IPS-20b (cell line): ENCODE results near the gene ZDHHC4.

Experiments
- H3K27ac ChIP-seq: one replicate; pipeline ENCODE4 v1.5.1; 2013; ENCODE audit warnings: low read length
- H3K27me3 ChIP-seq: 2 replicates; pipeline ENCODE4 v1.6.1; 2013; ENCODE audit warnings: mild to moderate bottlenecking, low read length, inconsistent platforms; ENCODE audit not compliant: insufficient read depth
- H3K36me3 ChIP-seq: 2 replicates; pipeline ENCODE4 v1.6.1; 2013; ENCODE audit warnings: low read depth, mild to moderate bottlenecking, inconsistent platforms, low read length, moderate library complexity; ENCODE audit not compliant: insufficient read depth
- H3K4me1 ChIP-seq: 2 replicates; pipeline ENCODE4 v1.6.1; 2013; ENCODE audit warnings: mild to moderate bottlenecking, control low read depth, inconsistent platforms, low read length, moderate library complexity; ENCODE audit not compliant: insufficient read depth
- H3K4me3 ChIP-seq: 2 replicates; pipeline ENCODE4 v1.5.1; 2013; ENCODE audit warnings: mild to moderate bottlenecking, low read length, inconsistent platforms
- H3K9ac ChIP-seq: 2 replicates; pipeline ENCODE4 v1.6.1; 2013; ENCODE audit warnings: low read depth, mild to moderate bottlenecking, inconsistent platforms, low read length, moderate library complexity
- H3K9me3 ChIP-seq: 2 replicates; pipeline ENCODE4 v1.6.1; 2013; ENCODE audit warnings: mild to moderate bottlenecking, low read depth, low read length, inconsistent platforms; ENCODE audit not compliant: insufficient read depth

The ZDHHC4 gene

DNA sequence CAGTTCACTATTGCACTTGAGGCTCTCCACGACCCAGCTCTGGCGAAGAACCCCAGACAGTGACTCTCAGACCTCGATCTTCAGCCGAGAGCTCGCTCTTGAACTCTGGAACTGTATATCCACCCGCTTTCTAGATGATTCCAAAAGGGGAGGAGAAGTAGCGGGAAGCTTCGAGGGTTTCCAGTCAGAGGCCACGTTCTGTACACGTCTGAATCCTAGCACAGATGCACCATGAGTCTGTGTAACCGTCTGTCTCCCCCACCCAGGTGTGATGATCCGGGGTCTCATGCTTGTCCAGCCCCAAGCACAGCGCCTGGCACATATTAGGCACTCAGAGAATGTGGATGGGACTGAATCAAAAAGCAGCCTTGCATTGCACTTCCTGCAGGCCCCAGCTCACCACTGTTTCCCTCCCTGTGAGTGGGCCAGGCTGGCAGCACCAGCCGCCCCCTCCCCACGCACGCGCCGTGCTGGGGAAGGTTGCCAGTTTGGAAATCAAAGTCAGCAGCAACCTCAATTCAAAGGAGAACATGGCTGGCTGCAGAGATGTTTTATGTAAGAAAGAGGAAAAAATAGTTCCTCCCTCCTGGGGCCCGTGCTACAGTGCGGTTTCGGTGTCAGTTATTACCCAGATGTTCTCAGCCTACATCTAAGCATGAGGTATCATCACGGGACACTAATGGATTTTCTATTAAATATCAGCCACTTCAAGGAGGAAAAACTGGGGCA is 31.7 kb upstream of the ZDHHC4 start:
- no peaks in the 10 kb centered on the region for H3K27me3 ChIP-seq
- no peak overlapping the region for H3K27ac ChIP-seq
- no peaks in the 10 kb centered on the region for H3K4me1 ChIP-seq
- no peak overlapping the region for H3K9ac ChIP-seq
- no peaks in the 10 kb centered on the region for H3K36me3 ChIP-seq
- H3K4me3 ChIP-seq: no peak overlapping the region
- H3K9me3 ChIP-seq: no peaks in the 10 kb centered on the region

DNA sequence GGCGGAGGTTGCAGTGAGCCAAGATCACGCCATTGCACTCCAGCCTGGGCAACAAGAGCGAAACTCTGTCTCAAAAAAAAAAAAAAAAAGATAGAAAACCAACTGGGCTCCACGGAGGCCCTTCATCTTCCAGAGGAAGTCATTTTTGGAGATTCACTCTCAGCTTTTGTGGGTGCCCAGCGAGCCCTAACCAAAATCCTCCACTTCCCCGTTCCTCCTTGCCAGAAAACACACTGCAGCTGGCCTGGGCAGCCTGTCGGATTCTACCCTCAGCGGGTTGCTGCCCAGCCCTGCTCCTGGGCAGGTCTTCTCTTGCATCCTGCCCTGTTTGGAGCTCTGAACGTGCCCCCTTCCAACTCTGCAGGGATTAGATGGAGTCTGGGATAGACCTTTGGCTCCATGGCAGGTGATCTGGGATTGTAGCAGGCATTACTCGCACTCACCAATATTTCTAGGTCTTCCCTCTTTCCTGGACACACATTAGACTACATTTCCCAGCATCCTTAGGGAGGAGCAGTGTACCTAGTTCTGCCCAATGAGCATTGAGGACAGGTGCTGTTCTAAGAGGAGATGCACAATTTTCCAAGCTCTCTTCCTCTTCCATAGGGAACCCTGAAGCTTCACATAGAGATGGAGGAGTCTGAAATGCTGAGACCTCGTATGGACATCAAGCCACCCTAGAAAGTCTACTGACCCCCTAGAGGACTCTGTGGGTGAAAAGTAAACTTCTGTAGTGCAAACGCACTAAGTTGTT is 30.6 kb upstream of the ZDHHC4 start:
- no peak overlapping the region for H3K4me3 ChIP-seq
- no peak overlapping the region for H3K27ac ChIP-seq
- H3K36me3 ChIP-seq: no peaks in the 10 kb centered on the region

DNA sequence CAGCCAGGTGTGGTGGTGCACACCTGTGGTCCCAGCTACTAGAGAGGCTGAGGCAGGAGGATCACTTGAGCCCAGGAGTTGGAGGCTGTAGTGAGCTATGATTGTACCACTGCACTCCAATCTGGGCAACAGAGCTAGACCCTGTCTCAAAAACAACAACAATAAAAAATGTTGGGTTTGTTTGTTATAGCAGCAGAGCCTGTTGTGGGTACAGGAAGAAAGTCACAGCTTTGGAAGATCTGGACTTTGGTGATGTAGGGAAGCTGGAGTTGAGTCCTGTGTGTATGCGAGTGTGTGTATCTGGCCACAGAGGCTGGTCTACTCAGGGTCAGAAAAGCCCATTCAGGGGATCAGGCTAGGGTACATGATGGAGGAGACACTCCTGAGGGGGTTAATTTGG is 29.9 kb upstream of the ZDHHC4 start:
- H3K9me3 ChIP-seq: no peaks in the 10 kb centered on the region
- no peak overlapping the region for H3K4me3 ChIP-seq
- H3K27ac ChIP-seq: no peak overlapping the region
- H3K4me1 ChIP-seq: no peaks in the 10 kb centered on the region
- H3K27me3 ChIP-seq: no peaks in the 10 kb centered on the region
- H3K36me3 ChIP-seq: no peaks in the 10 kb centered on the region
- H3K9ac ChIP-seq: no peak overlapping the region

More for the DNA sequence above, 30.6 kb upstream of the ZDHHC4 start:
- Histone ChIP-seq H3K4me1 (no peaks in the 10 kb centered on the region), H3K9ac (no peak overlapping the region), H3K9me3 (no peaks in the 10 kb centered on the region), H3K27me3 (no peaks in the 10 kb centered on the region)

DNA sequence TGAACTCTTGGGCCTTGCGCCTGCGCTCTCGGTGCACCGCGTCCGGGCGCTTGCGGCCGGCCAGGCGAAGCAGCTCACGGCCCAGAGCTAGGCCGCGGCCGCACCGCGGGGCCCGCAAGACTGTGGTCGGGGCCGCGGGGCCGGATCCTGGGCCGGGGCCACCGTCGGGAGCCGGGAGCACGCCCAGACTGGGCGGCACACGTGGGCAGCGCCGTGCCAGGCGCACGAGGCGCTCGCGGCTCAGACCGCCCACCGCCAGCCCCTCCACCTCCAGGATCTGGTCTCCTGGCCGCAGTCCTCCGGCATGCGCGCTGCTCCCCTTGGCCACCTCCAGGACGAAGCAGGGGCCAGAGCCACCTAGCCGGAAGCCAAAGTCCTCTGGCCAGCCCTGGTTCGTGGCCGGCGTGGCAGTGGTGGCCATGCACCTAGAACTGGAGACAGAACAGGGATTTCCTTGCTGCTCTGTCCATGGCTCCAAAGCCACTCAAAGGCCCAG is 26.2 kb upstream of the ZDHHC4 start, which contains the start of gene GRID2IP:
Gene GRID2IP (minus strand): TSS at position 446 of the 496 bp plus-strand sequence. CDS start 25 bp downstream, at position 421.
- no peaks in the 10 kb centered on the region for H3K4me1 ChIP-seq
- H3K9me3 ChIP-seq: no peaks in the 10 kb centered on the region
- no peaks in the 10 kb centered on the region for H3K36me3 ChIP-seq
- no peak within 1 kb of the TSS for H3K4me3 ChIP-seq
- H3K27me3 ChIP-seq: no peaks in the 10 kb centered on the region
- H3K27ac ChIP-seq: no peak within 1 kb of the TSS
- no peak within 1 kb of the TSS for H3K9ac ChIP-seq

DNA sequence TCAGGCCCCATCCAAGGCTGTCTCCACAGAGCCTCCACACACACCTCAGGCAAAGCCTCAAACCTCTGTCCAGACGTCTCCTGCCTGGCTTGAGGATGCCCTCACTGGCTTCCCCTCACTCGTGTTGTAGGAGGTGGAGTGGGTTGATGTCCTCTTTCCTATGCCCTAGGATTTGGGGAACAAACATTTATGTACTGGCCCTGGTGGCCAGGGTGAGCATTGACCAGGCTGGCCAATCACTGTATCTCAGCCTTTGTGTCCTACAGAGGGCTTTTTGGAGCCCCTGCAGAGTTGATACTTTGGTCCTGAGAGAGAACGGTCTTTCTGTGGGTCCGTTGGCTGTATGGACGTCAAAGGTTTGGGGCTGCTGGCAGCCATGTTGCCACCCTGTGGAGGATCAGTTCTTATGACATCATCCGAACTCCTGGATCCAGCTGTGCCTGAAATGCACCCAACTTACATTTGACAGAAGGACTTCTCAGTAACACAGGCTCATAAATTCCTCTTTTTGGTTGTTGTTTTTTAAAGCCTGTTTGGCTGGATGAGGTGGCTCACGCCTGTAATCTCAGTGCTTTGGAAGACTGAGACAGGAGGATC is 23.7 kb upstream of the ZDHHC4 start:
- Histone ChIP-seq H3K9ac (no peak overlapping the region), H3K27me3 (no peaks in the 10 kb centered on the region), H3K4me3 (no peak overlapping the region), H3K4me1 (no peaks in the 10 kb centered on the region), H3K9me3 (no peaks in the 10 kb centered on the region), H3K27ac (no peak overlapping the region), H3K36me3 (no peaks in the 10 kb centered on the region)

DNA sequence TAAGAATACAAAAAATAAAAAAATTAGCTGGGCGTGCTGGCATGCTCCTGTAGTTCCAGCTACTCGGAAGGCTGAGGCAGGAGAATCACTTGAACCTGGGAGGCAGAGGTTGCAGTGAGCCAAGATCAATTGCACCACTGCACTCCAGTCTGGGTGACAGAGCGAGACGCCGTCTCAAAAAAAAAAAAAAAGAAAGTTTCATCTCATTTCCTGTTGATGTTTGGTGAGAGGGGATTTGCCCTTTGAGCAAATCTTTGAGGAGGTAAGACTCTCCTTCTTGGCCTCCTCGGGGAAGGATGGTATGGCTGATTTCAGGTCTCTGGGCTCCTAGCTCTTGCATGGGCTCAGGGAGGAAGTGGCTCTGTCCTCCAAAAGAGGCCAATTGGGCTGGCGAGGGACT is 22.4 kb upstream of the ZDHHC4 start:
- H3K27ac ChIP-seq: no peak overlapping the region
- H3K4me1 ChIP-seq: peaks cover 4% of the 10 kb centered on the region; the same call in 1 of the 2 replicates
- H3K36me3 ChIP-seq: no peaks in the 10 kb centered on the region
- H3K9me3 ChIP-seq: no peaks in the 10 kb centered on the region
- H3K4me3 ChIP-seq: no peak overlapping the region
- no peaks in the 10 kb centered on the region for H3K27me3 ChIP-seq
- H3K9ac ChIP-seq: no peak overlapping the region

DNA sequence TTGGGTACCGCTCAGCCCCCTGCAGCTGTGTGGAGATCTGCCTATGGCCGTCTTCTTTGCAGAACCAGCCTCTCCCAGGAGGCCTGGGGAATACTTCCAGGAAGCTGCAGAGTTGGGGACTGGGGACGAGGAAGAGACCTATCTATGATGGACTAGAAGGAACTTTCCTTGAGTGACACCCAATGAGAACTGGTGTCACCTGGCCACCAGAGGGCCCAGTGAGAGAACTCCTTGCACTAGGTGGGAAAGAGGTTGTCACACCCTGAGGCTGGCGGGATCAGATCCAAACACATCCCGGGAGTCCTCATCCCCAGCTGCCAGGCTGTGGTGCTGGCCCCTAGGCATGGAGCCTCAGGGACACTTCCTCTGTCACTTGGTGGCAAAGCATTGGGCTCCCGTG is 21.1 kb upstream of the ZDHHC4 start:
- Histone ChIP-seq H3K27ac (no peak overlapping the region), H3K27me3 (no peaks in the 10 kb centered on the region), H3K9ac (no peak overlapping the region), H3K9me3 (no peaks in the 10 kb centered on the region), H3K4me3 (no peak overlapping the region), H3K4me1 (peaks cover 4% of the 10 kb centered on the region; the same call in 1 of the 2 replicates), H3K36me3 (no peaks in the 10 kb centered on the region)

DNA sequence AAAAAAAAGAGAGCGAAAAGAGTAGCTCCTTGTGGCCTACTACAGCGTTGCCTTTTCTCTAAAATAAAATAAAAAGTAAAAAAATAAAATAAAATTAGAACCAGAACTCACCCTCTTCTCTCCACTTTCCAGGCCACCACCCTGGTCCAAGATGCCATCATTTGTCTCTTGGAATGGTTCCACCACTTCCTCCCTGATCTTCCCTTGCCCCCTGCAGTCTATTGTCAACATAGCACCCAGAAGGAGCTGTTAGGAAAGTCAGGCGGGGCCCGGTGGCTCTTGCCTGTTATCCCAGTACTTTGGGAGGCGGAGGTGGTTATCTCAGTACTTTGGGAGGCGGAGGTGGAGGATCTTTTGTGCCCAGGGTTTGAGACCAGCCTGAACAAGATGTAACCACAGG is 18.4 kb upstream of the ZDHHC4 start:
- no peak overlapping the region for H3K4me3 ChIP-seq
- no peaks in the 10 kb centered on the region for H3K9me3 ChIP-seq
- H3K9ac ChIP-seq: no peak overlapping the region
- H3K27ac ChIP-seq: no peak overlapping the region
- H3K27me3 ChIP-seq: no peaks in the 10 kb centered on the region
- no peaks in the 10 kb centered on the region for H3K36me3 ChIP-seq
- H3K4me1 ChIP-seq: peaks cover 4% of the 10 kb centered on the region; the same call in 1 of the 2 replicates

DNA sequence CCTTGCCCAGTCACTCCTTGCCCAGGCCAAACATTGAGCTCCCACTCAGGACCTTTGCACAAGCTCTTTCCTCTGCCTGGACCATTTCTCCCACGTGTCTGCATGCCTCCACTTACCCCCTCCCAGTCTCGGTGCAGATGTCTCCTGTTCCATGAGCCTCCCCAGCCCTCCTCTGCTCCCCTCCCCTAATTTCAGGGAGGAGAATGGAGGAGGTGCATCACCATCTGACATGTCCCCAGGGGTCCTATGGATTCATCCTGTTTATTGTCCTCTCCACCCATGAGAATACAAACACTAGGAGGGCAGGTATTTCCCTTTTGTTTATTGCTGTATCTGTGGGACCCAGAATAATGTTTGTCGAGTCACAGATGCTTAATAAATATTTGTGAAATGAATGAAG is 17.4 kb upstream of the ZDHHC4 start:
- Histone ChIP-seq H3K4me1 (peaks cover 4% of the 10 kb centered on the region; the same call in 1 of the 2 replicates), H3K36me3 (no peaks in the 10 kb centered on the region), H3K27me3 (no peaks in the 10 kb centered on the region), H3K4me3 (no peak overlapping the region), H3K9me3 (no peaks in the 10 kb centered on the region), H3K27ac (no peak overlapping the region), H3K9ac (no peak overlapping the region)

DNA sequence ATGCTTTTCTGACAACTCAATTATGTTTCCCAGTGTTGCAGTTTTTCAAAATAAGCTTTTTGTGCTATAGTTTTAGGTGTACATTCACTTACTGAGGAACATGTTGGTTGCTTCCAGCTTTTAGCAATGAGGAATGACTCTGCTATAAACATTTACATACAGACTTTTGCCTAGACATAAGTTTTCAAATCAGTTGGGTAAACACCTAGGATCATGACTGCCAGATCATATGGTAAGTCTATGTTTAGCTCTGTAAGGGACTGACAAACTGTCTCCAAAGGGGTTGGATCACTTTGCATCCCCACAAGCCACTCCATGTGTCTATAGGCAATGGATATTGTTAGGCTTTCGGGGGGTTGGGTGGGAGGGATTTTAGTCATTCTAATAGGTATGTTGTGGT is 15.1 kb upstream of the ZDHHC4 start:
- H3K4me3 ChIP-seq: no peak overlapping the region
- no peaks in the 10 kb centered on the region for H3K27me3 ChIP-seq
- no peaks in the 10 kb centered on the region for H3K9me3 ChIP-seq
- no peak overlapping the region for H3K27ac ChIP-seq
- peaks cover 4% of the 10 kb centered on the region; the same call in 1 of the 2 replicates for H3K4me1 ChIP-seq
- no peak overlapping the region for H3K9ac ChIP-seq
- H3K36me3 ChIP-seq: no peaks in the 10 kb centered on the region

DNA sequence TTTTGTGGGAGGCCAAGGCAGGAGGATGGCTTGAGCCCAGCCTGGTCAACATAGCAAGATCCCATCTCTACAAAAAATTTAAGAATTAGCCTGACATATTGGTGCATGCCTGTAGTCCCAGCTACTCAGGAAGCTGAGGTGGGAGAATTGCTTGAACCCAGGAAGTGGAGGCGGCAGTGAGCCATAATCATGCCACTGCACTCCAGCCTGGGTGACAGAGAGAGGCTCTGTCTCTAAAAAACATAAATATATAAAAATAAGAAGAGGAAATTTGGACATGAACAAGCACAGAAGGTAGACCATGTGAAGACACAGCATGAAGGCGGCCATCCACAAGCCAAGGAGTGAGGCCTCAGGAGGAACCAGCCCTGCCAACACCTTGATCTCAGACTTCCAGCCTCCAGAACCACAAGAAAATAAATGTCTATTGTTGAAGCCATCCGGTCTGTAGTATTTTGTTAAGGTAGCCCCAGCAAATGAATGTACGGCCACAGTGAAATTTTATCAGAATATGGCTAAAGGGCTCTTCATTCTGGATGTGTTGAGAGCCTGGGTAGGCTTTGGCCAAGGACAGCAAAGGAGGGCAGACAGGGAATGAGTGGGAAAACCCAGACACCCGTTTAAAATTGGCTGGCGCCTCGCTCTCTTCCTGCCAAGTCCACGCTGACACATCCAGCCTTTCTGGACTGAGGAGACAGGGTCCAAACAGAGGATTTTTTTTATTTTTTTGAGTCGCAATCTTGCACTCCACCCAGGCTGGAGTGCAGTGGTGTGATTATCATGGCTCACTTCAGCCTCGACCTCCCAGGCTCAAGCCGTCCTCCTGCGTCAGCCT is 13.1 kb upstream of the ZDHHC4 start:
- H3K9me3 ChIP-seq: no peaks in the 10 kb centered on the region
- H3K36me3 ChIP-seq: no peaks in the 10 kb centered on the region
- H3K4me3 ChIP-seq: no peak overlapping the region
- H3K9ac ChIP-seq: no peak overlapping the region
- no peaks in the 10 kb centered on the region for H3K27me3 ChIP-seq
- H3K4me1 ChIP-seq: peaks cover 4% of the 10 kb centered on the region; the same call in 1 of the 2 replicates
- H3K27ac ChIP-seq: no peak overlapping the region
